Ovary (tissue), 9 donors: Measurements from ENCODE around the gene LHX3. TPM values are rescaled to one million over a fixed set of nuclear protein-coding genes. Genes with fewer than 3 reads are reported as not detected.

Experiments used
- DNase-seq, 5 donors: peaks; one replicate each; pipeline ENCODE4 v3.0.0-alpha.2; 2019 to 2020
- H3K27ac ChIP-seq, 2 donors: fragments of 200-600 bp; one replicate each; pipeline versions ENCODE4 v1.5.1 to v1.8.0; 2019 to 2022
- H3K27me3 ChIP-seq: fragments of 200-600 bp; one replicate; pipeline ENCODE4 v1.8.0; 2022
- H3K36me3 ChIP-seq: fragments of 200-600 bp; sonication (generic); one replicate; pipeline ENCODE4 v1.5.1; 2019
- H3K4me1 ChIP-seq: one replicate; pipeline ENCODE4 v1.8.1; 2013; ENCODE audit warnings: mild to moderate bottlenecking, moderate library complexity; ENCODE audit not compliant: insufficient read depth
- H3K4me3 ChIP-seq: fragments of 200-600 bp; sonication (generic); one replicate; pipeline ENCODE4 v1.5.1; 2017
- H3K9me3 ChIP-seq, 2 donors: fragments of 200-600 bp in 1 of 2; sonication (generic) in 1 of 2; one replicate each; pipeline versions ENCODE4 v1.5.1 to v1.8.1; 2013 to 2019; ENCODE audit warnings: mild to moderate bottlenecking in 1 of 2, moderate library complexity in 1 of 2
- CTCF ChIP-seq, 3 donors: fragments of 450-650 bp in 2 of 3; fragments of 200-600 bp in 1 of 3; IDR thresholded peaks; one replicate each; pipeline versions ENCODE4 v1.5.1 to v1.8.0; 2016 to 2022; ENCODE audit warnings: antibody characterized with exemption in 3 of 3, mild to moderate bottlenecking in 1 of 3
- EP300 ChIP-seq: sonication (generic); formaldehyde crosslinking; IDR thresholded peaks from one replicate; pipeline ENCODE4 v1.6.1; 2017; ENCODE audit warnings: antibody characterized with exemption
- POLR2A ChIP-seq: fragments of 450-650 bp; IDR thresholded peaks from one replicate; pipeline ENCODE4 v1.6.1; 2017; ENCODE audit warnings: antibody characterized with exemption, mild to moderate bottlenecking, moderate library complexity
- WGBS, 3 donors: extraction: QIAGEN DNeasy Blood & Tissue Kit in 1 of 3; methylation state at CpG; one replicate each; pipeline versions ENCODE4 v1.1.5 to v1.1.7; 2013 to 2017; 5-methylcytosine and 5-hydroxymethylcytosine counted together
- intact Hi-C, 4 donors: fragments of 100-400 bp; cut with DNase I; formaldehyde crosslinking; loops; one replicate each; pipeline versions ENCODE4 v1.11.0 to v1.15.1; 2022 to 2023
- polyA plus RNA-seq, 2 donors: library from polyadenylated mRNA; stranded (reverse); fragments of 200-250 nt in 1 of 2; fragments of 350-450 nt in 1 of 2; fragmentation: Illumina TruSeq in 1 of 2; extraction: RNeasy Lipid Tissue Mini Kit (QIAGEN cat#74804) in 1 of 2; gene quantifications; one replicate each; pipeline ENCODE4 v1.2.3, GENCODE V29; 2013 to 2014
- total RNA-seq, 7 donors: library from RNA; depleted of rRNA in 2 of 7; stranded (reverse); fragments of >200 nt in 2 of 7; fragmentation: NEBNext Ultra II Directional in 3 of 7; extraction: Animal tissue kit (Norgen Biotek cat#: 25700) in 3 of 7; gene quantifications; one replicate each; pipeline versions ENCODE4 v1.1.0 to v1.2.4, GENCODE V29; 2016 to 2023
- donor health status: DM: no; HTN: no; CAD: no; lungs with moderate emphysema.
- donor health status: DM: no; HTN: no; CAD: no.
- donor health status: Bipolar disorder and iron deficiency.
- donor health status: DM: yes; HTN: yes; CAD: no.
- donor health status: DM: no; HTN: no; CAD: no.
- donor health status: DM: yes; HTN: yes; CAD: no.

Gene LHX3
- total and polyA plus RNA-seq, 9 donors = not detected

- Histone ChIP-seq H3K4me1 (no peaks in the 10 kb centered on the region), H3K4me3 (no peak overlapping the region), H3K27me3 (no peaks in the 10 kb centered on the region), H3K9me3 (no peaks in the 10 kb centered on the region), H3K27ac (no peak overlapping the region), H3K36me3 (no peaks in the 10 kb centered on the region)
- 10 to 18% (median 14%) methylated on average over 9 of the region's 9 CpGs for WGBS, 3 donors
- DNase-seq = no peak
- no peak for TF ChIP-seq EP300
- no peak for TF ChIP-seq CTCF (IDR thresholded peaks at IDR 0.05)
- TF ChIP-seq POLR2A = no peak
- intact Hi-C loops = no loop called here
Measured at GRCh38 chr9:136191960-136192286, 13.0 kb downstream of the LHX3 start.

GRCh38 chr9:136191099-136191959 is 13.6 kb downstream of the LHX3 start:
- no peaks in the 10 kb centered on the region for H3K36me3 ChIP-seq
- intact Hi-C loops = no loop called here
- no peaks in the 10 kb centered on the region for H3K4me1 ChIP-seq
- no peaks in the 10 kb centered on the region for H3K27me3 ChIP-seq
- no peak for DNase-seq
- no peaks in the 10 kb centered on the region for H3K9me3 ChIP-seq
- 34 to 40% (median 36%) methylated on average over 29 to 30 of the region's 30 CpGs for WGBS, 3 donors
- TF ChIP-seq POLR2A (no peak), EP300 (no peak), CTCF (IDR thresholded peaks at IDR 0.05) (no peak)
- no peak overlapping the region for H3K27ac ChIP-seq
- no peak overlapping the region for H3K4me3 ChIP-seq

GRCh38 chr9:136190656-136191055 is 14.3 kb downstream of the LHX3 start:
- WGBS, 3 donors = 55 to 66% (median 62%) methylated on average over 9 to 11 of the region's 11 CpGs
- H3K4me3 ChIP-seq = no peak overlapping the region
- H3K9me3 ChIP-seq = no peaks in the 10 kb centered on the region
- no peak for DNase-seq
- H3K4me1 ChIP-seq = no peaks in the 10 kb centered on the region
- TF ChIP-seq EP300 = no peak
- TF ChIP-seq CTCF (IDR thresholded peaks at IDR 0.05) = no peak
- no peak for TF ChIP-seq POLR2A
- no peaks in the 10 kb centered on the region for H3K27me3 ChIP-seq
- no peaks in the 10 kb centered on the region for H3K36me3 ChIP-seq
- intact Hi-C loops = no loop called here
- no peak overlapping the region for H3K27ac ChIP-seq

GRCh38 chr9:136190237-136190601 is 14.7 kb downstream of the LHX3 start:
- Histone ChIP-seq H3K9me3 (no peaks in the 10 kb centered on the region), H3K27ac (no peak overlapping the region), H3K36me3 (no peaks in the 10 kb centered on the region), H3K27me3 (no peaks in the 10 kb centered on the region), H3K4me1 (no peaks in the 10 kb centered on the region), H3K4me3 (no peak overlapping the region)
- 49 to 79% (median 55%) methylated on average over 6 to 7 of the region's 7 CpGs for WGBS, 3 donors
- intact Hi-C loops = no loop called here
- DNase-seq = no peak
- TF ChIP-seq POLR2A (no peak), EP300 (no peak), CTCF (IDR thresholded peaks at IDR 0.05) (no peak)
